Endodermal cell (in vitro differentiated cells): ENCODE data around the gene PHRF1. TPM values are rescaled to one million over a fixed set of nuclear protein-coding genes. Genes with fewer than 3 reads are reported as not detected.
A peak's percentile ranks its signal among the peaks of the same experiment; 100 is the strongest.

Experiments used
- DNase-seq: peaks from one replicate; pipeline ENCODE4 v3.0.0-alpha.2; 2017
- H3K27ac ChIP-seq: 2 replicates; pipeline ENCODE4 v1.5.1; 2013; ENCODE audit warnings: mild to moderate bottlenecking, low read depth, low read length, moderate library complexity
- H3K27me3 ChIP-seq: 2 replicates; pipeline ENCODE4 v1.6.1; 2013; ENCODE audit warnings: mild to moderate bottlenecking, low read length, moderate library complexity; ENCODE audit not compliant: insufficient read depth, control insufficient read depth, poor library complexity, severe bottlenecking
- H3K36me3 ChIP-seq: 2 replicates; pipeline ENCODE4 v1.7.0; 2013; ENCODE audit warnings: mild to moderate bottlenecking, low read length, moderate library complexity; ENCODE audit not compliant: control insufficient read depth, insufficient read depth
- H3K4me1 ChIP-seq: one replicate; pipeline ENCODE4 v1.7.0; 2013; ENCODE audit warnings: low read length; ENCODE audit not compliant: control insufficient read depth, insufficient read depth
- H3K4me3 ChIP-seq: 2 replicates; pipeline ENCODE4 v1.5.1; 2013; ENCODE audit warnings: mild to moderate bottlenecking, low read length, moderate library complexity
- H3K9ac ChIP-seq: 2 replicates; pipeline ENCODE4 v1.6.1; 2013; ENCODE audit warnings: mild to moderate bottlenecking, low read length, moderate library complexity; ENCODE audit not compliant: poor library complexity, severe bottlenecking; ENCODE audit errors: extremely low read depth
- H3K9me3 ChIP-seq: 2 replicates; pipeline ENCODE4 v1.6.1; 2013; ENCODE audit warnings: mild to moderate bottlenecking, low read length, moderate library complexity; ENCODE audit not compliant: control insufficient read depth
- H3K27ac Mint-ChIP-seq: 2 replicates; pipeline ENCODE4 v1.8.0; 2020; ENCODE audit warnings: mixed read lengths
- H3K27me3 Mint-ChIP-seq: 2 replicates; pipeline ENCODE4 v1.8.0; 2021; ENCODE audit warnings: mild to moderate bottlenecking, mixed read lengths; ENCODE audit not compliant: insufficient read depth
- H3K36me3 Mint-ChIP-seq: 2 replicates; pipeline ENCODE4 v1.8.0; 2020; ENCODE audit warnings: low read depth, mixed read lengths
- H3K4me1 Mint-ChIP-seq: 2 replicates; pipeline ENCODE4 v1.8.0; 2020; ENCODE audit warnings: mixed read lengths
- H3K4me3 Mint-ChIP-seq: 2 replicates; pipeline ENCODE4 v1.8.0; 2020; ENCODE audit warnings: mild to moderate bottlenecking, moderate library complexity, mixed read lengths
- H3K9me3 Mint-ChIP-seq: 2 replicates; pipeline ENCODE4 v1.8.0; 2020; ENCODE audit warnings: mild to moderate bottlenecking, mixed read lengths
- CTCF ChIP-seq: fragments of 200-600 bp; sonication (generic); conservative IDR thresholded peaks from 2 replicates; pipeline ENCODE4 v1.5.0; 2021; ENCODE audit warnings: antibody characterized with exemption, mild to moderate bottlenecking
- WGBS, 2 experiments: methylation state at CpG; one replicate each; pipeline versions ENCODE4 v1.1.5 to v1.1.7; 2013; ENCODE audit warnings: missing lambda C conversion rate in 2 of 2, mixed read lengths in 1 of 2; ENCODE audit not compliant: insufficient coverage in 1 of 2, insufficient read length in 1 of 2; 5-methylcytosine and 5-hydroxymethylcytosine counted together
- total RNA-seq, 2 donors: library from RNA; stranded (reverse); fragmentation: NEBNext Ultra II Directional in 1 of 2; extraction: Animal tissue kit (Norgen Biotek cat#: 25700) in 1 of 2; gene quantifications; 2 replicates in 1 of 2; 3 replicates in 1 of 2; pipeline ENCODE4 v1.2.1, GENCODE V29; 2021

PHRF1 gene
- total RNA-seq, 2 donors from 2014 or later: 43.4 to 48.0 TPM

- no peak overlapping the region for H3K27ac Mint-ChIP-seq
- Histone ChIP-seq H3K9me3 (no peaks in the 10 kb centered on the region), H3K36me3 (no peaks in the 10 kb centered on the region), H3K27ac (no peak overlapping the region), H3K9ac (no peak overlapping the region), H3K27me3 (peaks cover 32% of the 10 kb centered on the region), H3K4me1 (peaks cover 2% of the 10 kb centered on the region), H3K4me3 (no peak overlapping the region)
- DNase-seq: no peak
- H3K36me3 Mint-ChIP-seq: peaks cover 5% of the 10 kb centered on the region
- H3K4me1 Mint-ChIP-seq: peaks cover under 1% of the 10 kb centered on the region
- no peak for TF ChIP-seq CTCF
- no peaks in the 10 kb centered on the region for H3K9me3 Mint-ChIP-seq
- 76 to 82% methylated on average over 8 to 11 of the region's 11 CpGs for WGBS, 2 experiments
- H3K27me3 Mint-ChIP-seq: peaks cover 31% of the 10 kb centered on the region
- H3K4me3 Mint-ChIP-seq: no peak overlapping the region
Measured at GRCh38 chr11:553988-554340, 22.3 kb upstream of the PHRF1 start.

- Histone ChIP-seq H3K9me3 (no peaks in the 10 kb centered on the region), H3K36me3 (no peaks in the 10 kb centered on the region), H3K27me3 (peaks cover 32% of the 10 kb centered on the region), H3K4me3 (no peak overlapping the region), H3K27ac (no peak overlapping the region), H3K9ac (no peak overlapping the region), H3K4me1 (no peaks in the 10 kb centered on the region)
- Mint-ChIP-seq H3K4me3 (peak overlapping the region; percentile 54), H3K27me3 (peaks cover 31% of the 10 kb centered on the region), H3K27ac (no peak overlapping the region), H3K9me3 (no peaks in the 10 kb centered on the region), H3K4me1 (no peaks in the 10 kb centered on the region), H3K36me3 (peaks cover 5% of the 10 kb centered on the region)
- 25 to 31% methylated on average over 30 to 43 of the region's 60 CpGs for WGBS, 2 experiments
- TF ChIP-seq CTCF: peak; percentile 77
- peak; percentile 93 for DNase-seq
Measured at GRCh38 chr11:554428-555226, 21.6 kb upstream of the PHRF1 start.

- DNase-seq: no peak
- Histone ChIP-seq H3K36me3 (no peaks in the 10 kb centered on the region), H3K4me3 (peak overlapping the region; percentile 60), H3K9ac (no peak overlapping the region), H3K9me3 (no peaks in the 10 kb centered on the region), H3K27me3 (peaks cover 32% of the 10 kb centered on the region), H3K4me1 (peaks cover 3% of the 10 kb centered on the region), H3K27ac (no peak overlapping the region)
- peaks cover 5% of the 10 kb centered on the region for H3K36me3 Mint-ChIP-seq
- no peaks in the 10 kb centered on the region for H3K9me3 Mint-ChIP-seq
- no peak for TF ChIP-seq CTCF
- peaks cover 31% of the 10 kb centered on the region for H3K27me3 Mint-ChIP-seq
- no peak overlapping the region for H3K27ac Mint-ChIP-seq
- peak overlapping the region; percentile 54 for H3K4me3 Mint-ChIP-seq
- 1% methylated on average over 26 to 56 of the region's 57 CpGs for WGBS, 2 experiments
- H3K4me1 Mint-ChIP-seq: peaks cover 4% of the 10 kb centered on the region
Measured at GRCh38 chr11:555227-555779, 21.0 kb upstream of the PHRF1 start.
